HG02970 (cell line): ENCODE results near the gene HTRA2.

Source experiments
- ATAC-seq: cut with Tn5 transposase; IDR thresholded peaks from one replicate; pipeline ENCODE4 v1.9.1; 2021; ENCODE audit warnings: mild to moderate bottlenecking, moderate library complexity, moderate number of reproducible peaks; ENCODE audit not compliant: unreplicated experiment, low FRiP score

The HTRA2 gene

GRCh38 chr2:74514368-74515270 is 15.1 kb upstream of the HTRA2 start, which contains the start of gene TLX2:
Gene TLX2 (plus strand): TSS chr2:74514450. CDS start chr2:74514807, 357 bp downstream.
- no peak for ATAC-seq

- ATAC-seq: no peak
These were observed 14.3 kb upstream of the HTRA2 start for GRCh38 chr2:74515271-74515980.

DNA sequence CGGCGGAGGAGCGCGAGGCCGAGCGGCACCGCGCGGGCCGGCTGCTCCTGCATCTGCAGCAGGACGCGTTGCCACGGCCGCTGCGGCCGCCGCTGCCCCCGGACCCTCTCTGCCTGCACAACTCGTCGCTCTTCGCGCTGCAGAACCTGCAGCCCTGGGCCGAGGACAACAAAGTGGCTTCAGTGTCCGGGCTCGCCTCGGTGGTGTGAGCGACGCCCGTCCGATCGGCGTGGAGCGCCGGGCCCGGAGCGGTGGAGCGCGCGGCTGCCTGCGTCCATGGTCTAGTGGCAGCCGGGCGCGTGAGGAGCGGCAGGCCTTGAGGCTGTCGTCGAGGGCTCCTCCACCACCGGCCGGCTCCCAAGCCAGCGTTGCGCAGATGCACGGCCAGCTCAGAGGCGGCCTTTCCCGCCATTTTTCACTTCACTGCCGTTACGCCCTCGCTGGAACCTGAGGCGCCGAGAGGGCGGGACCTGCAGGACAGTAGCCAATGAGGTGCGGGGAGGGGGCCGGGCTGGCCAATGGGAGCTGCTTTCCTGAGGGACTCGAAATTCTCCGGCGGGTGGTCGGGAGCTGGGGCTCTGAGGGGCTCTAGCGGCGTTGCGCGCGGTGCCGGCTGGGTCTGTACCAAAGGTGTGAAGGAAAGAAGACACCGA is 13.6 kb upstream of the HTRA2 start:
- no peak for ATAC-seq

DNA sequence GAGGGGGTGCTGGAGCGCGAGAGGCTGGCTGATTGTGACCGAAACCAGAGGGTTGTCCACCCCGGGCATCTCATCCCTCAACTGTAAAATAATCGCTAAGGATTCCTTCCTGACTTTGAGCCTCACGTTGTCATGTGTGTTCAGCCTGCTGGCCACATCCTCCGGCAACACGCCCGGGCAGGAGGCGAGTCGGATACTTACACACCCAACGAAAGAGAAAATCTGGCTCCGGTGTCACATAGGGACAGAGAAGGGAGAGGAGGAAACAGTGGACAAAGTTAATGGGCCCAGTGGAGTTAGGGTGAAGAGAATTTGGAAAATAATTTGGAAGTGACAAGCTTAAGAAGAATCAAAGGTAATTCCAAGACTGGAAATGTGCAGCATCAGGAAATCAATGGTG is 13.1 kb upstream of the HTRA2 start:
- ATAC-seq: no peak

GRCh38 chr2:74522516-74522915 is 7.2 kb upstream of the HTRA2 start:
- ATAC-seq: no peak

- ATAC-seq: no peak
These were observed 5.7 kb upstream of the HTRA2 start for GRCh38 chr2:74524005-74524404.

- ATAC-seq: no peak
These were observed 4.6 kb upstream of the HTRA2 start for GRCh38 chr2:74524955-74525716.

DNA sequence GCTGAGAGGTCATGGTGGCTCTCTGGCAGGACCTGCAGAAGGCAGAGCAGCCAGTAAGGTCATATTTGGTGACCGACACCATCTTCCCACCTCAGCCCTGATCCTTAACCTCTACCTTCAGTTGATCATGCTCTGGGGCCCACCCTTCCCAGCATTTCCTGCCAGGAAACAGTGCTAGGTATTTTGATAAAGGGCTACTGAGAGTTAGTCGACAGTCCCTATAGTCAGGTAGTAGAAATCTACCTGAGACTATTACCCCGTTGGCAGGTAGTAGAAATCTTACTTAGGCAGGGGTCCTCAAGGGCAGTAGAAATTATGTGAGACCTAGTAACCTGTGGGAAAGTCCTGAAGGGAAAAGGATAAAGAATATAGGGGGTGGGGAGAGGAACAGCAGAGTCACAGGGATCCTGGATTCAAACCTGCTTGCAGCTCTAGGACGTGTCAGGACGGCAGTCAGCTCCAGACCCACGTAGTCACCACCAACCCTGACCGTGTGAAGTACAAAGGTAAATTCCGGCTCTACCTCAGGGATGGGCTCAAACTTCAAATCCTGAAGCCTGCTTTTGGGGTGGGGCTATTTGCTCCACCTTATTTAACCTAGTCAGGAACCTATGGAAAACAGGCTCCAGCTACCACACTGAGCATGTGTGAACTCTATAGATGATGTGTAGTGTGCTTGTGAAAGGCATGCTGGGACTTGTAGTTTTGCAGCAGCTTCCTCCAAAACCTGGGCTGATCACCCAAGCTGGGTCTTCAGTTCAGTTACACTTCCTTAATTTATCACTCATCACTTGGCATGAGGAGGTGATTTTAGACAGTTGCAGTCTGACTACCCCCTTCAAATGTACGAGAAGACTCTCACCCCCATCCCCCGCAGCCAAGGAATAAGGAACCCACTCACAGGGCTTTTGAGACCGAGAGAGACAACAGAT is 3.8 kb upstream of the HTRA2 start, which contains the start of gene DQX1:
Gene DQX1 (minus strand): TSS at position 515 of the 932 bp plus-strand sequence. CDS start 502 bp downstream, at position 13.
- ATAC-seq: no peak

DNA sequence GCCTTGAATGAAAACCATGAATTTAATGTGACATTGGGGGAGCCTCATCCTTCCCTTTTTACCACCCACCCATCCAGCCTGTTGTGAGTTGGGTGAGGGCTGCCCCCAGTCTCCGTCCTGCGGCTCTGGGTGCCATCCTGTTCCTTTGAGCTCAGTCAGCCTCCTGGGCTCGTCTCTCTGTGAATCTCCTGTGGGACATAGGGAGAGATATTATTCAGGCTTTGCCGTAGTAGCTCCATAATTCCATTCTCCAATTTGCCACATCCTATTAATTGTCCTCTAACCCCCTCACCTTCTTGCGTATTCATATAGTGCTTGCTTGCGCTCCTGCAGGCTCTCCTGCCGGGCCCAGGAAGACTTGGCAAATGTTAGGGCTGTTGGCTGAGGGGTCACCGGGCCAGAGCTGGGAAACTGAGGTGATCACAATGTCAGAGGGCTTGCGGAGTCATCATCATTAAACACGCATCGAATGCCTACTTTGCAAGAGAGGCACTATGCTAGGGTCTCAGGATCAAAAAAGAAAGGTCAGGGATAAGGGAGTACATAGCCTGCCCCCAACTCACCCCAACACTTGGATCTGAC is 3.0 kb upstream of the HTRA2 start:
- no peak for ATAC-seq

GRCh38 chr2:74527741-74528140 is 2.0 kb upstream of the HTRA2 start:
- ATAC-seq: no peak

DNA sequence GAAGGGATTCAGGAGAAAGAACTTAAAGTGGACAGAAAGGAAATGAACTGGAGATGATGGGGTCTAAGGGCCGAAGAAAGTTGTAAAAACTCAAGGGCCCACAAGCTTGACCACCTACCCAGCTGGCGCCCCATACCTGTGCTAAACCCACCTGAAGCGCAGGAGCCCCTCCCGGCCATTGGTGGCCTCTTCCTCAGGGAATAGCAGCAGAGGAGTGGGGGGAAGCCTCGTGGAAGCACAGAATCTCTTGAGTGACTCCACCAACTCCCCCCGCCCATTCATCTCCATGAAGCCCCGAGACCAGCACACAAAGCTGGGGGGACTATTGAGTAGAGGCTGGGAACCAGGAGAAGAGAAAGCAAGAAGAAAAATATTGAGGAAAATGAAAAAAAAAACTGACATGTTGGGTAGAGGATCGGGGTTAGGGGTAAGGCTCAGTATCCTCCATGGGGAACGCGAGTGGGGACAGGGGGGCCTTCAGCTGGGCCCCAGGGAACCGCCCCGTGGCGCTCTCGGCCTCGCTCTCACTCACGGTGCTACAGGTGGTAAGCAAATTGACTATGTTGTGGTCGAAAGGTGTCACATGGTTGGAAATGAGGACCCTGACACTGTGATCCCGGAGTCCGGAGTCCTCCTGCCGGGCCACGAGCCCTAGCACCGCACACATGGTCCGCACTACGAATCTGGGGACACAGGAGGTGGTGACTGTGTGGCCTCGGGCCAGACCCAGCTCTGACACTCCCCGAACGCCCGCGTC is 955 bp upstream of the HTRA2 start:
- peak; percentile 4 for ATAC-seq

GRCh38 chr2:74530239-74531187 is 780 bp downstream of the HTRA2 start:
- peak; percentile 27 for ATAC-seq

DNA sequence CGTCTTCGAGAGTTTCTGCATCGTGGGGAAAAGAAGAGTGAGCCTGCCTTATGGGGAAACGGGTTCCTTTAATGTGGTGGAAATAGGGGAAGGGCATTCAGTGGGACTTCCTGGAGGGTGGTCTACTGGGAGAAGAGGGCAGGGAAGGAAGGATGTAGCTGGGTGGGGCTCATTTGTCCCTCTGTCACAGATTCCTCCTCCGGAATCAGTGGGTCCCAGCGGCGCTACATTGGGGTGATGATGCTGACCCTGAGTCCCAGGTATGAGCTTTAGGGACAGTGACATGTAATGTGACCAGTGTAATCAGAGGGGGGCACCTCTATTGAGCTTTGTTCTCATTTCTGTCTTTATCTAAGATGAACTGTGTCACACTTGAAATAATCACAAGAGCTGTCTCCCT is 1.9 kb downstream of the HTRA2 start:
- ATAC-seq: no peak

- ATAC-seq: no peak
These were observed 2.5 kb downstream of the HTRA2 start for GRCh38 chr2:74532222-74532621.

DNA sequence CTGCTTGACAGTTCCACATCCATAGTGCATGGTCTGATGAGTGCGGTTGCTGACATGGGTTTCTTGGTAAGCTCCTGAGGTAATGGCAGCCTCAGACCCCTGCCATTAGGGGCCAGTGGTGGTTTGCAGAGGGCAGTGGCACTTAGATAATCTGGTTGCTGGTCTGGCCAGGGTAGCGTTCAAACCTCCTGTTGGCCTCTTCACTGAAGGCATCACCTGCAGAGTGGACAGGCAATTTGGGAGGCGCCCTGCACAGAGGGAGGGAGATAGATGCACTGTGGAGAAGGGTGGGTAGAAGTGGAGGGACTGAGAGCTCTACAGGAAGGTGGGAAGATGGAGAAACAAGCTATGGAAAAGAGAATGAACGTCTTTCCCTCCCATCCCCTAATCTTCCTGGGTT is 3.7 kb downstream of the HTRA2 start:
- ATAC-seq: no peak

GRCh38 chr2:74534411-74534810 is 4.7 kb downstream of the HTRA2 start:
- ATAC-seq: no peak

DNA sequence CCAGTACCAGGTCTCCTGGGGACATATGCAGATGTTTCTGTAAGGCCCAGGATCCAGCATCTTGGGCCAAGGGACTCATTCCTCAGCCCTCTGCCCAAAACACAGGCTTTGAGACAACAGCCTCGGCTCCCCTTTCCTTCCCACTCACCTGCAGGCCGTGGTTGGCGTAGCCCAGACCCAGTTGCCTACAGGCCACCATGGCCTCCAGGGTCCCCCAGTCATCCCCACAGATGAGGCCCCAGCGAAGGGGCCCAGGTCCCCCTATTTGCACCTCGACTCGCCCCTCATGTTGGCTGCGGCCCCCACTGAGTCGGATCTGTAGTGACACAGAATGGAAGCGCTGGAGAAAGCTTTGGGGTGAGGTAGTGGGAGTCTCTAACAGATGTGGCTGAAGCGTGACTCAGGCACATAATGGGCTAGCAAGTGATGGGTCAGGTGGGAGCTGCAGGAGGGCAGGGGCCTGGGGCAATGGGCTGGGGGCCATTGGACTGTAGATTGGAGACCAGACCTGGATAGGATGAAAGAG is 5.8 kb downstream of the HTRA2 start:
- ATAC-seq: no peak
